HG02588 (cell line): ENCODE measurements around the gene CPA4.

Source experiments
- ATAC-seq: cut with Tn5 transposase; IDR thresholded peaks from one replicate; pipeline ENCODE4 v1.9.1; 2021; ENCODE audit warnings: mild to moderate bottlenecking, moderate library complexity; ENCODE audit not compliant: unreplicated experiment

The CPA4 gene

DNA sequence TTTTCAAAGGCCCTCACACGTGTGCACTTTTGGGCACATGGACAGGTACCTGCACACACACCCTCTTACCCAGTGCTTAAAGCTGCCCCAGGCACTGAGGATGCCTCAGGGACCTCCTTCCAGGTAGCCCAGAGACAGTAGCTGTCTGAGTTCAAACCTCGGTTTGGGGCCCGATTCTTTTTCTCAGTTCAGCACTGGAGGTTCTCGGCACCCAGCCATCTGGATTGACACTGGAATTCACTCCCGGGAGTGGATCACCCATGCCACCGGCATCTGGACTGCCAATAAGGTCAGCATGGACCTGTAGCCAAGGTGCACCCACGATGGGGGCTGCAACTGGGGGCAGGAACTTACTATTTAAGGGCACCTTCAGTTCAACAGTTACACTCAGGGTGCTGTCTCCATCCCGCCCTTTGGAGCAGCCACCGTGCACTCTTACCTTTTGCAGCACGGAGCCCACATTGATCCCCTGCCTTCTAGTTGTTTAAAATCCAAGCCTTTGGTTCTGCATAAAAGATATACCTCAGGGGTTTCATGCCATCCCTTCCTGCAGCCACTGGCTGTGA lies 69.4 kb downstream of the CPA4 start:
- no peak for ATAC-seq

DNA sequence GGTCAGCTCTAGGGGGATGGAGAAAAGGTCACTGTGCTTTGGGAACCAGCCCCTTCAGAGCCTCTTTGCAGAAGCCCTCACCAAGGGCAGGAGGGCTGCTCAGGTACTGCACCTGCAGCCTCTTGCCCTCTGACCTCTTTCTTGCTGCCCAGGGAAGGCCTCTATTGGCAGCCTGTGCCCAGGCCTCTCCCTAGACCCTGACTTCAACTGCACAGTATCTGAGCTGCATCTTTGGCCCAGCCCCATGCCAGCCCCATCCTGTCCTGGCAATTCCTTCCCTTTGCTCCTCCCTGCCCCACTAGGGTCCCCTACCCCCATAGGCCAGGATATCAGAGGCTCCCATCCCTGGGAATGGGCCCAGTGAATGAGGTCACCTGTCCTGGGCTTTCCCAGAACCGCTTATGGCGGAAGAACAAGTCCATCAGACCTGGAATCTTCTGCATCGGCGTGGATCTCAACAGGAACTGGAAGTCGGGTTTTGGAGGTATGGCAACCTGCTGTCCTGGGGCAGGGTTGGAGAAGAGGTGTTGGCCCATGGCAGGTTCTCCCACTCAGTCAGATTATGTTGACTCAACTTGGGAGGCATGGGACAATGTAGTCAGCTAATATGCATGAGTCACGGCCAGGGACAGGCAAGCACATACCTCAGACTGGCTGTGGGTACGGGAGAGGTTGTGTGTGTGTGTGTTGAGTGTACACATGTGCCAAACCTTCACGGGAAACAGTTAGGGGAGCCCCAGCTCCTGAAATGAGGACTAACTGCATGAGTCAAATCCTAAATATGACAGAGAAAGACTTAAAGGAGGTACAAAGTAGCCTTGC lies 70.3 kb downstream of the CPA4 start:
- no peak for ATAC-seq

DNA sequence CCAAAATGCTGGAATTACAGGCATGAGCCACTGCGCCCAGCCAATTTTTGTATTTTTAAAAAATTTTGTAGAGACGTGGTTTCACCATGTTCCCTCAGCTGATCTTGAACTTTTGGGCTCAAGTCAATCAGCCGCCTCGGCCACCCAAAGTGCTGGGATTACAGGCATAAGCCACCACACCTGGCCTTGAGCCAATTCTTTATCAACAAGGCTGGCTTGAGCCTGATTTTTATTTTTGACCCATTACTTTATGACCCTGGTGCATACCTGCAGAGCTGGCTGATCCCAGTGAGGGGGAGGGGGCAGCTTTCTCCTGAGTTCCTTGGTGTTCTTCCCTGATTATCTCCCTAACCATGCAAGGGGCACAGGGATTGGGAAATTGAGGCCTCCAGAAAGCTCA lies 71.5 kb downstream of the CPA4 start:
- no peak for ATAC-seq

DNA sequence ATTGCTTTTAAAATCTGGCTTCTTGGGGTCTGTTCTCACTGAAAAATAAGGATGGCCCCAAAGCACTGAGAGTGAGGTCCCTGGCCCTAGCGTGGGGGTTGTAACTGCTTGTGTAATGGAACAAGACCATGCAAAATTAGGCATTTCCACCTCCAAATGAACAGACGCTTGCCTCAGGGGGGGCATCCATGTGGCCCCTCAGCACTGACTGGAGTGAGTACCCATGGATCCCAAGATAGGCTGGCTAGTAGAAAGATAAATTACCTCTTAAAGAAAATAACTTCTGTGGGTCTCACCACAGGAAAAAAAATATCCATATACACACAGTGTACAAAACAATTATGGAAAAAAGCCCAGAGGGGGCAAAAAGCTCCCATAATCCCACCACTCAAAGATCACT lies 72.1 kb downstream of the CPA4 start:
- no peak for ATAC-seq

DNA sequence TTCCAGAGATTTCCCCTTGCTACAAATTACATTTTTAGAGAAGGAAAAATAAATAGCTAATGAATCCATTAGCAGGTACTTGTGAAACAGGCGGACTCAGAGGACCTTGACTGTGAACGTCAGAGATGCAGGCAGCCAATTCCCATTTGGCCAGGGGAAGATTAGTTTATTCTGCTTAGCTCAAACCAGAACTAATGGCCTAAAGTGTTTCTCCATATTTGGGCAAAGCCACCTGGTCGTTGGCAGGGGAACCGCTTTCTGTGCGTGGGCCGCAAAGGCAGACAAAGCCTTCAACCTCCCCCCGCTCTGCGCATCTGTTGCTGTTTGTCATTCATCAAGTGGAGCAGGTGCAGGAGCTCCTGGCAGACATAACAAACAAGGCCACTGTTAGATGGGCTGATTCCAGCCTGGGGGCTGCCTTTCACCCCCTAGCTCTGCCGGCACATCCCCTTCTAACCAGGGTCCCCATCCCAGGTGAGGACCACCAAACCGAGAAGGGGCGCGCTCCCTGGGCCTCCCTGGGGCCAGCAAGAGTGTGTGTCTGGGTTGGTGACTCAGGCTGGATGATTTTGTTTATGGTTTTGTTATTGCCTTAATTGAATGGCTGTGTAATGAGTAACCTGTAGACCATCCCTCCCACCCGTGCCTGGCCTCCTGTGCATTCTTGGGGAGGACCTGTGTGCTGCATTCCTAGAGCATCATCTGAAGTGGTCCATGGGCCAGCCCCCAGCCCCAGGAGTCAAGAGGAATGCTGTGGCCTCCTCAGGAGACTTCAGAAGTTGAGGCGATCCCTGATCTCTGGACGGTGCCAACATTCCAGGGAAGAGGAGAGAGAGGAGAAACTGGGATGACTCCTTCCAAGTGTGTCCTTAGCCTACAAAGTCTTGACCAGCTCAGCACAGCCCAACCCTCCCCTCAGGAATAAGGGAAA lies 72.8 kb downstream of the CPA4 start:
- peak; percentile 56 for ATAC-seq

DNA sequence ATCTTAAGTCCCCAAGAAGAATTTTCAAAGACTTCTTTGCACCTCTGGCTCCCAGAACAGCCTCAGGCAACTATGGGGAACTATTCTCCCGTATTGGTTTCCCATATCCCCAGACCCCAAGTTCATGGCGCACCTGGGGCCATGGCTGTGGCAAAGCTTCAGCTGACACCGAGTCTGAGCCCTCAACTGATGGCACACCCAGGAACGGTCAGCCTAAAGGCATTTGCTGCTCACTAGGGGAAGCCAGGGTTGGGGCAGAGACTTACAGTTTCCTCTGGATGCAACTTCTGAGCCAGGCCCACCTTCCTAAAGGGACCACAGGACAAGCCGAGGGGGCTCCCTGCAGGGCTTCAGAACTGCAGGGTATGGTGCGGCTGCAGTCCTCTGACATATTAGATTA lies 73.6 kb downstream of the CPA4 start:
- ATAC-seq: no peak

DNA sequence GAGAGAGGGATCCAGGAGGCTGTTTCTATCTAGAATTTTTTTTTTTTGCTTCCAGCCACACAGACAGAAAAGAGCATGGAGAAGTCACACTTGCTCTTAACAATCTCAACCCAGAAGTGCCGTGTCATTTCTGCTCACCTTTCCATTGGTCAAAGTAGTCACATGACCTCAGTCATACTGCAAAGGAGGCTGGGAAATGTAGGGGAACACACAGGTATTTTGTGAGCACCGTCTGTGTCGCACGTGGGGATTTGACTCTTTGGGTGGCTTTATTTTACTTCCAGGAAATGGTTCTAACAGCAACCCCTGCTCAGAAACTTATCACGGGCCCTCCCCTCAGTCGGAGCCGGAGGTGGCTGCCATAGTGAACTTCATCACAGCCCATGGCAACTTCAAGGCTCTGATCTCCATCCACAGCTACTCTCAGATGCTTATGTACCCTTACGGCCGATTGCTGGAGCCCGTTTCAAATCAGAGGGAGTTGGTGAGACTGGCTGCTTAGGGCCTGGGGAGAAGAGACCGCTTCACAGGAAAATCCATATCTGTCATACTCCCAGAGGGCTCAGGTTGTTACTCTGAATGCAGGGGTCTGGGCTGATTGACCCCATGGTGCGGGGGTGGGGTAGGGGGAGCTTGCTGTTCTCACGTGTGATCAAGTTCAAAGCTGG lies 74.3 kb downstream of the CPA4 start:
- ATAC-seq: no peak

- no peak for ATAC-seq
These were observed 75.1 kb downstream of the CPA4 start for GRCh38 chr7:130367836-130368746.

DNA sequence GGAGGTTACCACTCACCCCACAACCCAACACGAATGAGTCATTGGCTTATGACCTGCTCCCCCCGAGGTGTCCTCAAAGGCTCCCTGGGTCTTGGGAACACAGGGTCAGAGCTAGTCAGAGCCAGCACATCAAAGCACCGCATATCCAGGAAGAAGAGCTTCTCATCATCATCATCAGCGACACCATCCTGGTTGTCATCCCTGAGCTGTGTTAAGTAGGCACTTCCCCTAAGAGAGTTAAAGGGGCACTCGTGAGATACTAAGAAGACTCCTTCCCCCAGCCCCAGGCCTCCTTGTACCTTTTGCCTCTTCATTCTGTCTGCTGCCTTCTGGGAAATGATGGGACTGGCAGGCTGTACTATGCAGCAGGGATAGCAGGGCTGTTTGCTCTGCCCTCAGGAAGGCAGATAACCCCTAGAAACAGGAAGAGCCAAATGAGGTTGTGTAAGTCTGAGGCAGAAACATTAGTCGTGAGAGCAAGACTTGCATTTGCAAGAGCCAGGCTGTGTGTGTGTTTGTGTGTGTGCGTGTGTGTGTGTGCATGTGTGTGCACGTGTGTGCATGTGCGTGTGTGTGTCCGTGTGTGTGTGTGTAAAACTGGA lies 76.2 kb downstream of the CPA4 start:
- no peak for ATAC-seq

DNA sequence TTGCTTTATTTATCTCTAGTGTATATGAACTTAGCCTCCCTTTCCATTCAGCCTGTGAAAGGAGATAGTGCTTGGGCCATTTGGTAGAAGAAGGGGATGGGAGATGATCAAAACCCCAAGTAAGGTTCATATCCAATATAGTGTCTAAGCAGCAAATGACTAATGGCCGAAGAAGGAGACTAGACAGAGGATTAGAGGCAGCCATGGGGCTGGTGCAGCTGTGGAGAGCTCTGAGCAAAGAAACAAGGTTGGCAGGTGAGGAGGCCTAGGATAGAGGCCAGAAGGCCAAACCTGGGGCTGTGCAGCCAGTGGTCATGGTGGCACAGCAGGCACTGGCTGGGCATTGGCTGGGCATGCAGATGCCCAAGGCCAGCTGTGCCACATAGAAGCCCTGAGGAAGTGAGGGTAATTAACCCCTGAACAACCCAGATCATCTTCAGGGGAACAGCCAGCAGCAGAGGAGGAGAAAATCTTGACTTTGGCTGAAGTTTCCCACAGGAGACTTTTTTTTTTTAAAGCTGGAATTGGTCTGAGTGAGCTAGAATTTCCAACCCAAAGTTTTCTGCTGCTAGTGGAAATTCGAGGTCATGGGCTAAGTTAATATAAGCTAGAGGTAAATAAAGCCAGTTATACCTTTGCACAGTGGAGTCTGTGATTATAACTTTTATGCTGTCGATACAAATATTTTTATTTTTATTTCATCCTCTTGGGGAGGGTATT lies 77.0 kb downstream of the CPA4 start:
- no peak for ATAC-seq

DNA sequence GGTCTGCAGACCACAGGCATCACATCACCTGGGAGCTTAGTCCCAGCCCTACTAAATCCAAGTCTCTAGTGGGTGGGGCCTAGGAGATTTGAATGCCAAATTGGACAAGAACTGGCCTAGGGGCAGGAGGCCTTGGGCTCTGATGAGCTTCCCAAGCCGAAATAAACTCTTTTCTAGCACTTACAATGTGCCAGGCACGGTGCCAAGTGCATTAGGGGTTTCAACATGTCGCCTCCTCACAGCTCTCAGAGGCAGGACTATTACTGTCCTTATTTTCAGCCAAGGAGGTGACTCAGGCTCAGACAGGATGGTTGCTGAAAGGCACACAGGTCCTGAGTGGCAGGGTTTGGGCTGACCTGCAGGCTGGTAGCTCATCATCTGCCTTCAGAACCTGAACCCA lies 78.1 kb downstream of the CPA4 start:
- no peak for ATAC-seq

GRCh38 chr7:130372402-130373165 lies 79.6 kb downstream of the CPA4 start:
- no peak for ATAC-seq
